NAMALWA (cell line): ENCODE measurements around the gene BIVM.

Experiments used
- DNase-seq: peaks from one replicate; pipeline ENCODE4 v3.0.0-alpha.2; 2015; ENCODE audit warnings: low spot score

BIVM gene

GRCh38 chr13:102881819-102882686, 83.1 kb downstream of the BIVM start:
- no peak for DNase-seq
